Urinary bladder (tissue), 4 donors: Measurements from ENCODE around the gene OR10H5. TPM values are rescaled to one million over a fixed set of nuclear protein-coding genes. Genes with fewer than 3 reads are reported as not detected.
"Not testable (repeated sequence)": the region's sequence is repeated elsewhere in the genome, so short reads cannot be mapped to it uniquely, and the experiment has no call there.

Source experiments
- DNase-seq: peaks from one replicate; pipeline ENCODE4 v3.0.0-alpha.2; 2015; ENCODE audit errors: extremely low spot score
- H3K27ac ChIP-seq: one replicate; pipeline ENCODE4 v1.5.1; 2013; ENCODE audit warnings: low read depth, mild to moderate bottlenecking, moderate library complexity
- H3K36me3 ChIP-seq: one replicate; pipeline ENCODE4 v1.6.1; 2013; ENCODE audit warnings: mild to moderate bottlenecking, moderate library complexity; ENCODE audit not compliant: insufficient read depth
- H3K4me1 ChIP-seq: one replicate; pipeline ENCODE4 v1.6.1; 2013; ENCODE audit warnings: mild to moderate bottlenecking, moderate library complexity; ENCODE audit not compliant: insufficient read depth
- H3K4me3 ChIP-seq: one replicate; pipeline ENCODE4 v1.5.1; 2013; ENCODE audit warnings: low read depth, low read length
- WGBS: extraction: QIAGEN DNeasy Blood & Tissue Kit; methylation state at CpG from one replicate; pipeline ENCODE4 v1.1.7; 2013; 5-methylcytosine and 5-hydroxymethylcytosine counted together
- polyA plus RNA-seq: library from polyadenylated mRNA; stranded (reverse); fragments of 200-250 nt; gene quantifications from one replicate; pipeline ENCODE4 v1.2.3, GENCODE V29; 2013
- total RNA-seq: library from RNA; depleted of rRNA; stranded (reverse); fragments of >200 nt; gene quantifications from one replicate; pipeline ENCODE4 v1.2.3, GENCODE V29; 2014
- donor health status: healthy with polysubstance abuse.
- donor health status: healthy.

The OR10H5 gene
- total and polyA plus RNA-seq, 2 donors, result 0.01 TPM; not detected in 1

GRCh38 chr19:15843203-15843893, 55.9 kb downstream of the OR10H5 start:
- H3K4me1 ChIP-seq, result no peaks in the 10 kb centered on the region
- no peak overlapping the region for H3K27ac ChIP-seq
- DNase-seq, result no peak
- no peaks in the 10 kb centered on the region for H3K36me3 ChIP-seq
- whole genome bisulfite sequencing, result 56% methylated on average over 5 of the region's 5 CpGs
- no peak overlapping the region for H3K4me3 ChIP-seq

GRCh38 chr19:15843894-15844222, 56.4 kb downstream of the OR10H5 start:
- DNase-seq, H3K4me1 ChIP-seq, H3K36me3 ChIP-seq, H3K27ac ChIP-seq, H3K4me3 ChIP-seq: not testable (repeated sequence)
- 72% methylated on average over 8 of the region's 8 CpGs for WGBS

GRCh38 chr19:15846923-15847322, 59.5 kb downstream of the OR10H5 start:
- H3K27ac ChIP-seq, result no peak overlapping the region
- 87% methylated on average over 6 of the region's 6 CpGs for WGBS
- no peak for DNase-seq
- H3K4me3 ChIP-seq, result no peak overlapping the region
- H3K36me3 ChIP-seq, result no peaks in the 10 kb centered on the region
- no peaks in the 10 kb centered on the region for H3K4me1 ChIP-seq

- no peak for DNase-seq
- WGBS, result 73% methylated on average over 3 of the region's 3 CpGs
- H3K4me1 ChIP-seq, result no peaks in the 10 kb centered on the region
These were observed 62.9 kb downstream of the OR10H5 start for GRCh38 chr19:15850385-15850784.

More at GRCh38 chr19:15850385-15850784, 62.9 kb downstream of the OR10H5 start:
- no peak overlapping the region for H3K4me3 ChIP-seq
- H3K27ac ChIP-seq, result no peak overlapping the region
- no peaks in the 10 kb centered on the region for H3K36me3 ChIP-seq

Other genes starting within 250 kb of the OR10H5 start
- gene CYP4F8, start 172.4 kb upstream of the OR10H5 start, total RNA-seq, result 0.37 TPM
- 1.9 TPM for gene CYP4F8, start 172.4 kb upstream of the OR10H5 start, polyA plus RNA-seq
- gene CYP4F3, start 146.8 kb upstream of the OR10H5 start, total RNA-seq, result 0.95 TPM
- 1.3 TPM for gene CYP4F3, start 146.8 kb upstream of the OR10H5 start, polyA plus RNA-seq
- gene CYP4F12, start 114.6 kb upstream of the OR10H5 start, total RNA-seq, result 30.3 TPM
- gene CYP4F12, start 114.6 kb upstream of the OR10H5 start, polyA plus RNA-seq, result 31.0 TPM
- gene OR10H2, start 59.6 kb upstream of the OR10H5 start, total RNA-seq, result not detected
- not detected for gene OR10H2, start 59.6 kb upstream of the OR10H5 start, polyA plus RNA-seq
- gene OR10H3, start 49.7 kb upstream of the OR10H5 start, total RNA-seq, result not detected
- not detected for gene OR10H3, start 49.7 kb upstream of the OR10H5 start, polyA plus RNA-seq
- 0.05 TPM for gene OR10H1, start 28.0 kb downstream of the OR10H5 start, total RNA-seq
- gene OR10H1, start 28.0 kb downstream of the OR10H5 start, polyA plus RNA-seq, result not detected
- gene CYP4F2, start 110.4 kb downstream of the OR10H5 start, total RNA-seq, result not detected
- 0.18 TPM for gene CYP4F2, start 110.4 kb downstream of the OR10H5 start, polyA plus RNA-seq
- gene CYP4F11, start 146.9 kb downstream of the OR10H5 start, total RNA-seq, result 1.0 TPM
- 0.67 TPM for gene CYP4F11, start 146.9 kb downstream of the OR10H5 start, polyA plus RNA-seq
- not detected for gene OR10H4, start 161.3 kb downstream of the OR10H5 start, total RNA-seq
- gene OR10H4, start 161.3 kb downstream of the OR10H5 start, polyA plus RNA-seq, result not detected